ENCODE data around the gene PHF13.

DNA sequence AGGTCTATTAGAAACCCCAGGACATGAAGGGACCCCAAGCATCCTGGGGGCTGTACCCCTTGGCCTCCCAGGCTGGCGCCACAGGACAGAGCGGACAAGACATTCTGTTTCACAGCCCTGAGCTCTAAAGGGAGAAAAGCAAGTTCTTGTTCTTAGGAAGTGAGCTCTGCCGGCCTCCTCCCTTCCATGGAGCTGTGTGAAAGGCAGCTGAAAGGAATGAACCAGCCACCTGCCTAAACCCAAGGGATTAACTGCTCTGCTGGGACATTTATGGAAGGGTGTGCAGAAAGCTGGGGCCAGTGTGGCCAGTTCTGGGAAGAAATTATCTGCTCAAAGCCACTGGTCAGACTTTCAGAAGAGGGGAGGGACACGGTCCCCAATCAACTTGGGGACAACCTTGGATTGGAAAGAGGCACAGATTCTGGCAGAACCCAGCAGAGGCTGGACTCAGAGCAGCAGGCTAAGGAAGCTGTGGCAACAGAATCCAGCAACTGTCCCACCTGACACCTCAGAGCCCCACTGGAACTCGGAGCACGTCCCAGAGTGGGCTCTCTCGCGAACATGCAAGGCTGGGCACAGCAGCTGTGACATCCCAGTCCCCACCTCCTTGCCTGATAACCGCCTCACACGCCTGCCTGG lies 13.0 kb upstream of the PHF13 start:
- TF ChIP-seq POLR2AphosphoS5 (IDR thresholded peaks at IDR 0.05) = no peak
- TF ChIP-seq, protein P1, sequence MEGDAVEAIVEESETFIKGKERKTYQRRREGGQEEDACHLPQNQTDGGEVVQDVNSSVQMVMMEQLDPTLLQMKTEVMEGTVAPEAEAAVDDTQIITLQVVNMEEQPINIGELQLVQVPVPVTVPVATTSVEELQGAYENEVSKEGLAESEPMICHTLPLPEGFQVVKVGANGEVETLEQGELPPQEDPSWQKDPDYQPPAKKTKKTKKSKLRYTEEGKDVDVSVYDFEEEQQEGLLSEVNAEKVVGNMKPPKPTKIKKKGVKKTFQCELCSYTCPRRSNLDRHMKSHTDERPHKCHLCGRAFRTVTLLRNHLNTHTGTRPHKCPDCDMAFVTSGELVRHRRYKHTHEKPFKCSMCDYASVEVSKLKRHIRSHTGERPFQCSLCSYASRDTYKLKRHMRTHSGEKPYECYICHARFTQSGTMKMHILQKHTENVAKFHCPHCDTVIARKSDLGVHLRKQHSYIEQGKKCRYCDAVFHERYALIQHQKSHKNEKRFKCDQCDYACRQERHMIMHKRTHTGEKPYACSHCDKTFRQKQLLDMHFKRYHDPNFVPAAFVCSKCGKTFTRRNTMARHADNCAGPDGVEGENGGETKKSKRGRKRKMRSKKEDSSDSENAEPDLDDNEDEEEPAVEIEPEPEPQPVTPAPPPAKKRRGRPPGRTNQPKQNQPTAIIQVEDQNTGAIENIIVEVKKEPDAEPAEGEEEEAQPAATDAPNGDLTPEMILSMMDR (IDR thresholded peaks at IDR 0.05) = no peak
